Measurements from ENCODE around the gene BANP. TPM values are rescaled to one million over a fixed set of nuclear protein-coding genes. Genes with fewer than 3 reads are reported as not detected.
"Not testable (repeated sequence)": the region's sequence is repeated elsewhere in the genome, so short reads cannot be mapped to it uniquely, and the experiment has no call there.

BANP gene
- total and polyA plus RNA-seq, 2 donors from 2014 or later, result 12.4 to 26.3 TPM

DNA sequence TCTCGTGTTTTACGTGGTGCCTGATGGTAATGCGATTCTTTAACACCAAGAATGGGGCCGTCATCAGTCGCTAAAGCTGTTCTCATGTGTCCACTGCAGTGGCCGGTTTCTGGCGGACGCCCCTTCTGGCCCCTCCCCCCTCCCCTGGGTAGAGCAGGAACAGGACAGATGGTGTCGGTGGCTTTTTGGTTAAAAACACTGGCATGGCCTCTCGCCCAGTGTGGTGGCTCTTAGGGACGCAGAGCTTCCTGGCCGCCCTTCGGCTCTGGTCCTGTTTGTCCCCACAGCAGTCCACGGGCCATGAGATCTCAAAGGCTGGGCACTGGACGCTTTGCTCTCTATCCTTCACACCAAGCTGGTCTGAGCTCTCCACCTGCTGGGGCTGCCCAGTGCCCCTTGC lies 151.8 kb downstream of the BANP start:
- no peaks in the 10 kb centered on the region for H3K36me3 ChIP-seq (ENCODE audit: control insufficient read depth in 2 of 3, insufficient read depth in 3 of 3, low read length in 3 of 3)
- no peak overlapping the region for H3K4me3 ChIP-seq (ENCODE audit: low read length in 3 of 3)
- FAIRE-seq (no peak), DNase-seq (peak in 1 of 5 donors; percentile 26)
- intact Hi-C loops (cut with DNase I), result no loop called here
- no peaks in the 10 kb centered on the region for H3K9me3 ChIP-seq (ENCODE audit: control insufficient read depth in 2 of 3, insufficient read depth in 1 of 3, low read length in 3 of 3)
- H3K27ac ChIP-seq (ENCODE audit: low read depth in 2 of 2, low read length in 2 of 2), result no peak overlapping the region
- no peak overlapping the region for H3K9ac ChIP-seq (ENCODE audit: low read length in 3 of 3)
- no peaks in the 10 kb centered on the region for H3K4me1 ChIP-seq (ENCODE audit: control insufficient read depth in 2 of 3, insufficient read depth in 2 of 3, low read depth in 1 of 3, low read length in 3 of 3)
- peaks cover 2% of the 10 kb centered on the region for H3K27me3 ChIP-seq (ENCODE audit: control insufficient read depth, insufficient read depth, low read length)
- TF ChIP-seq, protein P1, sequence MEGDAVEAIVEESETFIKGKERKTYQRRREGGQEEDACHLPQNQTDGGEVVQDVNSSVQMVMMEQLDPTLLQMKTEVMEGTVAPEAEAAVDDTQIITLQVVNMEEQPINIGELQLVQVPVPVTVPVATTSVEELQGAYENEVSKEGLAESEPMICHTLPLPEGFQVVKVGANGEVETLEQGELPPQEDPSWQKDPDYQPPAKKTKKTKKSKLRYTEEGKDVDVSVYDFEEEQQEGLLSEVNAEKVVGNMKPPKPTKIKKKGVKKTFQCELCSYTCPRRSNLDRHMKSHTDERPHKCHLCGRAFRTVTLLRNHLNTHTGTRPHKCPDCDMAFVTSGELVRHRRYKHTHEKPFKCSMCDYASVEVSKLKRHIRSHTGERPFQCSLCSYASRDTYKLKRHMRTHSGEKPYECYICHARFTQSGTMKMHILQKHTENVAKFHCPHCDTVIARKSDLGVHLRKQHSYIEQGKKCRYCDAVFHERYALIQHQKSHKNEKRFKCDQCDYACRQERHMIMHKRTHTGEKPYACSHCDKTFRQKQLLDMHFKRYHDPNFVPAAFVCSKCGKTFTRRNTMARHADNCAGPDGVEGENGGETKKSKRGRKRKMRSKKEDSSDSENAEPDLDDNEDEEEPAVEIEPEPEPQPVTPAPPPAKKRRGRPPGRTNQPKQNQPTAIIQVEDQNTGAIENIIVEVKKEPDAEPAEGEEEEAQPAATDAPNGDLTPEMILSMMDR (IDR thresholded peaks at IDR 0.05; ENCODE audit: borderline replicate concordance, extremely low read depth, insufficient read depth), result no peak

DNA sequence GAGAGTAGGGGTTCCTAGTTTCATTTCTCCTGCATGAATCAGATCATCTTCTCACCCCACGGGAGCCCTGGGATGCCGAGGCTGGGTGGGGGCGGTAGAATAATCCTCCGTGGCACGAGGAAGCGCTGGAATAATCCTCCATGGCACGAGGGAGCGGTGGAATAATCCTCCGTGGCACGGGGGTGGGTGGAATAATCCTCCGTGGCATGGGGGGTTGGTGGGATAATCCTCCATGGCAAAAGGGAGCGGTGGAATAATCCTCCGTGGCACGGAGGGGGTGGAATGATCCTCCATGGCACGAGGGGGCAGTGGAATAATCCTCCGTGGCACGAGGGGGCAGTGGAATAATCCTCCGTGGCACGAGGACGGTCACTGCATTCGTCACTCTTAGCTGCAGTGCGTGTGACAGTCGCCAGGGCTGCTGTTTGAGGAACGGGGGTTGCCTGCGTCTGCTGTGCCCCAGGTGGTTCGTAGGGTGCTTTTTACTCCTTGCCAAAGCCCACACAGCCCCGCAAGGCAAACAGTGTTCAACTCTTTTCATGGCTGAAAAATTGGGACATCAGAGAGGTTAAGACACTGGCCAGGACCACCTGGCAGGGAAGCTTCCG lies 152.5 kb downstream of the BANP start:
- Histone ChIP-seq H3K9me3 (ENCODE audit: control insufficient read depth in 2 of 3, insufficient read depth in 1 of 3, low read length in 3 of 3) (no peaks in the 10 kb centered on the region), H3K27me3 (ENCODE audit: control insufficient read depth, insufficient read depth, low read length) (peaks cover 2% of the 10 kb centered on the region), H3K4me3 (ENCODE audit: low read length in 3 of 3) (no peak overlapping the region), H3K9ac (ENCODE audit: low read length in 3 of 3) (no peak overlapping the region), H3K36me3 (ENCODE audit: control insufficient read depth in 2 of 3, insufficient read depth in 3 of 3, low read length in 3 of 3) (no peaks in the 10 kb centered on the region), H3K4me1 (ENCODE audit: control insufficient read depth in 2 of 3, insufficient read depth in 2 of 3, low read depth in 1 of 3, low read length in 3 of 3) (no peaks in the 10 kb centered on the region), H3K27ac (ENCODE audit: low read depth in 2 of 2, low read length in 2 of 2) (no peak overlapping the region)
- no peak for FAIRE-seq
- TF ChIP-seq, protein P1 (IDR thresholded peaks at IDR 0.05; ENCODE audit: borderline replicate concordance, extremely low read depth, insufficient read depth), result no peak
- peak in 1 of 5 donors; percentile 30 for DNase-seq
- intact Hi-C loops (cut with DNase I), result no loop called here

DNA sequence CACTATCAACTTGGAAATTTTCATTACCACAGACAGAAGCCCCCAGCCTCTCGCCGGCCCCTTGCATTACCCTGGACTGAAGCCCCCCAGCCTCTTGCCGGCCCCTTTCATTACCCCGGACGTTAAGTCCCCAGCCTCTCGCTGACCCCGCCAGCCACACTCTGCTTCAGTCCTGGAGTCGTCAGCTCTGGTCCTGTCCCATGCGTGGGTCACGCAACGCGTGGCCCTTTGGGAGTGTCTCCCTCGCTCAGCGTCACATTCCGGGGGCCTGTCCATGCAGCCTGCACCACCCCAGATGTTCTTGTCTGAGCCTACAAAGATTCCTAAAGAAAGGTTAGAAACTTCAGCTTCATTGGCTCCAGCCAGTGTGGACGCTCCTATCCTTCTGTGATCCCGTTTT lies 153.1 kb downstream of the BANP start:
- H3K4me1 ChIP-seq (ENCODE audit: control insufficient read depth in 2 of 3, insufficient read depth in 2 of 3, low read depth in 1 of 3, low read length in 3 of 3); H3K9me3 ChIP-seq (ENCODE audit: control insufficient read depth in 2 of 3, insufficient read depth in 1 of 3, low read length in 3 of 3); H3K36me3 ChIP-seq (ENCODE audit: control insufficient read depth in 2 of 3, insufficient read depth in 3 of 3, low read length in 3 of 3); FAIRE-seq; intact Hi-C loops (cut with DNase I); H3K4me3 ChIP-seq (ENCODE audit: low read length in 3 of 3); H3K9ac ChIP-seq (ENCODE audit: low read length in 3 of 3); H3K27ac ChIP-seq (ENCODE audit: low read depth in 2 of 2, low read length in 2 of 2); H3K27me3 ChIP-seq (ENCODE audit: control insufficient read depth, insufficient read depth, low read length): not testable (repeated sequence)
- peak in 2 of 5 donors; percentile 26 to 48 for DNase-seq

DNA sequence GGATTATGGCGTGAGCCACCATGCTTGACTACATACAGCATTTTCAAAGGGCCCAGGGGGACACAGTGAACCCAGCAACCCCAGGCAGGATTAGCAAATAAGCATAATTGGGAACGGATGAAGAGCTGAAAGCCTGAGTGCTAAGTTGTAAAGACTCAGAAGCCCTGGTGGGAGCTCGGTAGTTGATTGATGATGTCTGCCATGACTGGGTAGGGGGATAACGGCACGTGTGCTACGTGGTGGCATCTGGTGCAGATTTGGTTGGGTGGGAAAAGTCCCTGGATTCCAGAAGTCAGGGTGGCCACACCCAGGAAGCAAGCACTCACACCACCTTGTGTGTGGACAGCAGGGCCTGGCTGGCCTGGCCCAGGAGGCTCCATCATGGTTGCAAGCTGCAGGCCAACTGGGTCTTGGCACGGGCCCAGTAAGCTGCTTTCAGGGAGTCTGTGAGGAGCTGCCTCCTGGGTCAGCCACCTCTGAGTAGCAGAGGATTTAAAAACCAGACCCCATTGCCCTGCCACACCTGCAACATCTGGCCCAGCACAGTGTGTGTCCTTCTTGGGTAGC lies 154.4 kb downstream of the BANP start:
- H3K4me1 ChIP-seq (ENCODE audit: control insufficient read depth in 2 of 3, insufficient read depth in 2 of 3, low read depth in 1 of 3, low read length in 3 of 3); FAIRE-seq; H3K9ac ChIP-seq (ENCODE audit: low read length in 3 of 3); H3K27ac ChIP-seq (ENCODE audit: low read depth in 2 of 2, low read length in 2 of 2); intact Hi-C loops (cut with DNase I); H3K9me3 ChIP-seq (ENCODE audit: control insufficient read depth in 2 of 3, insufficient read depth in 1 of 3, low read length in 3 of 3); H3K36me3 ChIP-seq (ENCODE audit: control insufficient read depth in 2 of 3, insufficient read depth in 3 of 3, low read length in 3 of 3); H3K27me3 ChIP-seq (ENCODE audit: control insufficient read depth, insufficient read depth, low read length); H3K4me3 ChIP-seq (ENCODE audit: low read length in 3 of 3): not testable (repeated sequence)
- peak in 1 of 5 donors; percentile 44 for DNase-seq

DNA sequence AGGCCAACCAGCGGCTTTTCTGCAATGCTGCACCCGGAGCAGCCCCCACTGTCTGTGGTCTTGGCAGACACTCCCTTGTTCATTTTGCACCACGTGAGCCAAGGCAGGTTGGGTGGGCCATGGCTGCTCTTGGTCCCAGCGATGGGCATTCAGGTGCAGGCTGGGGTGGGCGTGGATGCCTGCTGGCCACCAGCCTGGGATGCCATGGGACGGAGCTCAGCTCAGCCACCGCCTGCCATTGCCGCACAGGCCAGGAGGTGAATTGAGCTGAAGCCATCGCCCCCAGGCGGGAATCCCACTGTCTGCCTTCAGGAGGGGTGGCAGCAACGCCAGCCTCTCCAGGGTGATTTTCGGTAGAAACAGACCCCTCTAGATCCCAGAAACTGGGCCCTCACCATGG lies 155.3 kb downstream of the BANP start:
- FAIRE-seq; H3K9ac ChIP-seq (ENCODE audit: low read length in 3 of 3): not testable (repeated sequence)

More for the DNA sequence above, 155.3 kb downstream of the BANP start:
- peak in 1 of 5 donors; percentile 35 for DNase-seq
- H3K27ac ChIP-seq (ENCODE audit: low read depth in 2 of 2, low read length in 2 of 2); intact Hi-C loops (cut with DNase I); H3K4me1 ChIP-seq (ENCODE audit: control insufficient read depth in 2 of 3, insufficient read depth in 2 of 3, low read depth in 1 of 3, low read length in 3 of 3); H3K9me3 ChIP-seq (ENCODE audit: control insufficient read depth in 2 of 3, insufficient read depth in 1 of 3, low read length in 3 of 3); H3K4me3 ChIP-seq (ENCODE audit: low read length in 3 of 3); H3K27me3 ChIP-seq (ENCODE audit: control insufficient read depth, insufficient read depth, low read length); H3K36me3 ChIP-seq (ENCODE audit: control insufficient read depth in 2 of 3, insufficient read depth in 3 of 3, low read length in 3 of 3): not testable (repeated sequence)

Data from kidney (tissue), 14 donors.